ENCODE results near the gene STARD3NL.

DNA sequence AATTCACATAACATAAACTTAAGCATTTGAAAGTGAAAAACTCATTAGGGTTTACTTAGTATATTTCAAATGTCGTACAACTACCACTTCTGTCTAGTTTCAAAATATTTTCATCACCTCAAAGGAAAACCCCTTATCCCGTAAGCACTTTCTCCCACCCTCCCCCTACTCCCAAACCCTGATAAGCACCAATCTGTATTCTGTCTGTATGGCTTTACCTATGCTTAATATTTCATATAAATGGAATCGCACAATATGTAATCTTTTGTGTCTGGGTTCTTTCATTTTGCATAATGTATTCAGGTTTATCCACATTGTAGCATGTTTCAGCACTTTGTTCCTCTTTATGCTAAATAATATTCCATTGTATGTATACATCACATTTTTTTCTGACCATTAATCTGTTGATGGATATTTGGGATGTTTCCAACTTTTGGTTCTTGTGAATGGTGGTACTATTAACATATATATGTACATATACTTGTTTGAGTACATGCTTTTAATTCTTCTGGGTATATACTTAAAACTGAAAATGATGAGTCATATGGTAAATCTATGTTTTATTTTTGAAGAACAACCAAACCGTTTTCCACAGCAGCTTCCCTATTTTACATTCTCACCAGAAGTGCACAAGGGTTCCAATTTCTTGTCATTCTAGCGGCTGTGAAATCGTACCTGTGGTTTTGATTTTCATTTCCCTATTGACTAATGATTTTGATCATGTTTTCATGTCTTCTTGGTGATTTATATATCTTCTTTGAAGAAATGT is 6.2 kb upstream of the STARD3NL start:
- TF ChIP-seq, protein P1, sequence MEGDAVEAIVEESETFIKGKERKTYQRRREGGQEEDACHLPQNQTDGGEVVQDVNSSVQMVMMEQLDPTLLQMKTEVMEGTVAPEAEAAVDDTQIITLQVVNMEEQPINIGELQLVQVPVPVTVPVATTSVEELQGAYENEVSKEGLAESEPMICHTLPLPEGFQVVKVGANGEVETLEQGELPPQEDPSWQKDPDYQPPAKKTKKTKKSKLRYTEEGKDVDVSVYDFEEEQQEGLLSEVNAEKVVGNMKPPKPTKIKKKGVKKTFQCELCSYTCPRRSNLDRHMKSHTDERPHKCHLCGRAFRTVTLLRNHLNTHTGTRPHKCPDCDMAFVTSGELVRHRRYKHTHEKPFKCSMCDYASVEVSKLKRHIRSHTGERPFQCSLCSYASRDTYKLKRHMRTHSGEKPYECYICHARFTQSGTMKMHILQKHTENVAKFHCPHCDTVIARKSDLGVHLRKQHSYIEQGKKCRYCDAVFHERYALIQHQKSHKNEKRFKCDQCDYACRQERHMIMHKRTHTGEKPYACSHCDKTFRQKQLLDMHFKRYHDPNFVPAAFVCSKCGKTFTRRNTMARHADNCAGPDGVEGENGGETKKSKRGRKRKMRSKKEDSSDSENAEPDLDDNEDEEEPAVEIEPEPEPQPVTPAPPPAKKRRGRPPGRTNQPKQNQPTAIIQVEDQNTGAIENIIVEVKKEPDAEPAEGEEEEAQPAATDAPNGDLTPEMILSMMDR (IDR thresholded peaks at IDR 0.05) = no peak
- TF ChIP-seq POLR2A (IDR thresholded peaks at IDR 0.05) (no peak), EP300 (IDR thresholded peaks at IDR 0.05) (no peak)

Data from tibial nerve (tissue), 4 donors.